ENCODE results near the gene SYTL1.

Gene SYTL1

GRCh38 chr1:27366113-27366410 is 24.2 kb downstream of the SYTL1 start:
- H3K9me3 ChIP-seq (ENCODE audit: insufficient read depth, low read length), result no peaks in the 10 kb centered on the region
- DNase-seq (ENCODE audit: low read depth, low spot score), result peak; percentile 66
- peaks cover 24% of the 10 kb centered on the region for H3K4me1 ChIP-seq (ENCODE audit: insufficient read depth, insufficient read length)

GRCh38 chr1:27366411-27367159 is 24.8 kb downstream of the SYTL1 start, which contains the start of gene MAP3K6:
Gene MAP3K6 (minus strand): TSS chr1:27366961. CDS start chr1:27366597, 364 bp downstream.
- Histone ChIP-seq H3K4me3 (ENCODE audit: insufficient read length, low read depth) (peak within 1 kb of the TSS; percentile 69), H3K4me1 (ENCODE audit: insufficient read depth, insufficient read length) (peaks cover 24% of the 10 kb centered on the region), H3K36me3 (ENCODE audit: insufficient read depth, insufficient read length, low read length) (peaks cover 16% of the 10 kb centered on the region), H3K9ac (ENCODE audit: insufficient read length, low read depth) (peak within 1 kb of the TSS; percentile 85), H3K27me3 (ENCODE audit: insufficient read depth, insufficient read length) (no peaks in the 10 kb centered on the region), H3K9me3 (ENCODE audit: insufficient read depth, low read length) (no peaks in the 10 kb centered on the region)
- TF ChIP-seq SUZ12 (IDR thresholded peaks at IDR 0.05; ENCODE audit: extremely low read depth, insufficient read depth, insufficient read length) (no peak), ZNF274 (IDR thresholded peaks at IDR 0.05; ENCODE audit: low read depth, low read length) (no peak), YY1 (IDR thresholded peaks at IDR 0.05; ENCODE audit: insufficient read depth, insufficient read length) (no peak)
- peak; percentile 84 for DNase-seq (ENCODE audit: low read depth, low spot score)

More at GRCh38 chr1:27366113-27366410, 24.2 kb downstream of the SYTL1 start:
- no peak for TF ChIP-seq YY1 (IDR thresholded peaks at IDR 0.05; ENCODE audit: insufficient read depth, insufficient read length)
- TF ChIP-seq ZNF274 (IDR thresholded peaks at IDR 0.05; ENCODE audit: low read depth, low read length), result no peak
- no peak for TF ChIP-seq SUZ12 (IDR thresholded peaks at IDR 0.05; ENCODE audit: extremely low read depth, insufficient read depth, insufficient read length)
- H3K9ac ChIP-seq (ENCODE audit: insufficient read length, low read depth), result peak overlapping the region; percentile 85
- H3K27me3 ChIP-seq (ENCODE audit: insufficient read depth, insufficient read length), result no peaks in the 10 kb centered on the region
- peak overlapping the region; percentile 69 for H3K4me3 ChIP-seq (ENCODE audit: insufficient read length, low read depth)
- H3K36me3 ChIP-seq (ENCODE audit: insufficient read depth, insufficient read length, low read length), result peaks cover 21% of the 10 kb centered on the region

GRCh38 chr1:27367160-27367650 is 25.4 kb downstream of the SYTL1 start:
- no peak for DNase-seq (ENCODE audit: low read depth, low spot score)
- Histone ChIP-seq H3K9ac (ENCODE audit: insufficient read length, low read depth) (peak overlapping the region; percentile 85), H3K4me3 (ENCODE audit: insufficient read length, low read depth) (peak overlapping the region; percentile 69), H3K36me3 (ENCODE audit: insufficient read depth, insufficient read length, low read length) (peaks cover 11% of the 10 kb centered on the region), H3K4me1 (ENCODE audit: insufficient read depth, insufficient read length) (peaks cover 24% of the 10 kb centered on the region), H3K9me3 (ENCODE audit: insufficient read depth, low read length) (no peaks in the 10 kb centered on the region), H3K27me3 (ENCODE audit: insufficient read depth, insufficient read length) (no peaks in the 10 kb centered on the region)
- no peak for TF ChIP-seq SUZ12 (IDR thresholded peaks at IDR 0.05; ENCODE audit: extremely low read depth, insufficient read depth, insufficient read length)
- no peak for TF ChIP-seq YY1 (IDR thresholded peaks at IDR 0.05; ENCODE audit: insufficient read depth, insufficient read length)
- TF ChIP-seq ZNF274 (IDR thresholded peaks at IDR 0.05; ENCODE audit: low read depth, low read length), result no peak

GRCh38 chr1:27368869-27369582 is 27.2 kb downstream of the SYTL1 start:
- peaks cover 28% of the 10 kb centered on the region for H3K4me1 ChIP-seq (ENCODE audit: insufficient read depth, insufficient read length)

GRCh38 chr1:27372022-27372807 is 30.4 kb downstream of the SYTL1 start:
- DNase-seq (ENCODE audit: low read depth, low spot score), result no peak
- no peak overlapping the region for H3K9ac ChIP-seq (ENCODE audit: insufficient read length, low read depth)

More at GRCh38 chr1:27368869-27369582, 27.2 kb downstream of the SYTL1 start:
- DNase-seq (ENCODE audit: low read depth, low spot score), result no peak
- Histone ChIP-seq H3K9me3 (ENCODE audit: insufficient read depth, low read length) (no peaks in the 10 kb centered on the region), H3K9ac (ENCODE audit: insufficient read length, low read depth) (peak overlapping the region; percentile 47), H3K4me3 (ENCODE audit: insufficient read length, low read depth) (no peak overlapping the region), H3K27me3 (ENCODE audit: insufficient read depth, insufficient read length) (no peaks in the 10 kb centered on the region), H3K36me3 (ENCODE audit: insufficient read depth, insufficient read length, low read length) (no peaks in the 10 kb centered on the region)
- TF ChIP-seq YY1 (IDR thresholded peaks at IDR 0.05; ENCODE audit: insufficient read depth, insufficient read length) (no peak), SUZ12 (IDR thresholded peaks at IDR 0.05; ENCODE audit: extremely low read depth, insufficient read depth, insufficient read length) (no peak), ZNF274 (IDR thresholded peaks at IDR 0.05; ENCODE audit: low read depth, low read length) (no peak)

GRCh38 chr1:27372808-27373690 is 31.2 kb downstream of the SYTL1 start:
- H3K36me3 ChIP-seq (ENCODE audit: insufficient read depth, insufficient read length, low read length), result no peaks in the 10 kb centered on the region
- no peak overlapping the region for H3K4me3 ChIP-seq (ENCODE audit: insufficient read length, low read depth)
- no peak overlapping the region for H3K9ac ChIP-seq (ENCODE audit: insufficient read length, low read depth)
- TF ChIP-seq ZNF274 (IDR thresholded peaks at IDR 0.05; ENCODE audit: low read depth, low read length) (no peak), YY1 (IDR thresholded peaks at IDR 0.05; ENCODE audit: insufficient read depth, insufficient read length) (no peak), SUZ12 (IDR thresholded peaks at IDR 0.05; ENCODE audit: extremely low read depth, insufficient read depth, insufficient read length) (no peak)
- DNase-seq (ENCODE audit: low read depth, low spot score), result no peak
- no peaks in the 10 kb centered on the region for H3K27me3 ChIP-seq (ENCODE audit: insufficient read depth, insufficient read length)
- H3K4me1 ChIP-seq (ENCODE audit: insufficient read depth, insufficient read length), result peaks cover 7% of the 10 kb centered on the region
- no peaks in the 10 kb centered on the region for H3K9me3 ChIP-seq (ENCODE audit: insufficient read depth, low read length)

More at GRCh38 chr1:27372022-27372807, 30.4 kb downstream of the SYTL1 start:
- no peak overlapping the region for H3K4me3 ChIP-seq (ENCODE audit: insufficient read length, low read depth)
- no peaks in the 10 kb centered on the region for H3K27me3 ChIP-seq (ENCODE audit: insufficient read depth, insufficient read length)
- TF ChIP-seq YY1 (IDR thresholded peaks at IDR 0.05; ENCODE audit: insufficient read depth, insufficient read length), result no peak
- no peak for TF ChIP-seq SUZ12 (IDR thresholded peaks at IDR 0.05; ENCODE audit: extremely low read depth, insufficient read depth, insufficient read length)
- no peak for TF ChIP-seq ZNF274 (IDR thresholded peaks at IDR 0.05; ENCODE audit: low read depth, low read length)
- no peaks in the 10 kb centered on the region for H3K9me3 ChIP-seq (ENCODE audit: insufficient read depth, low read length)
- H3K4me1 ChIP-seq (ENCODE audit: insufficient read depth, insufficient read length), result peaks cover 12% of the 10 kb centered on the region
- H3K36me3 ChIP-seq (ENCODE audit: insufficient read depth, insufficient read length, low read length), result no peaks in the 10 kb centered on the region

All from NT2/D1 (cell line).